ENCODE results near the gene AP1G2.

Gene AP1G2

DNA sequence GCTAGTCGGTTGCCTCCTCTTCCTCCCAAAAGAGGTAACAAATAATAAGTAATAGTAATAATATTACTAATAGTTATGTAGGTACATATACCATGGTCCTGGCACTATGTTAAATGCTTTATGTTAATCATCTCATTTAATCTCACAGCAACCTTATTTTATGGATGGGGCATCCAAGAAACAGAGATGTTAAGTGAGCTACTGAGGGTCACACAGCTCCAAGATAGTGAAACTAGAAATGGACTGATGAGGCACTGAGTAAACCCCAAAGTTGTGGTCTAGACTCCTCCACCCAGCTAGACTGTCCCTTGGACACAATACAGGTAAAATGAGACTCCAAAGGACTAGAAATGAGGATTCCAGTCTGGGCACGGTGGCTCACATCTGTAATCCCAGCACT lies 31.1 kb downstream of the AP1G2 start:
- no peak for FAIRE-seq

- FAIRE-seq: no peak
Measured at GRCh38 chr14:23535943-23536342, 31.6 kb downstream of the AP1G2 start.

GRCh38 chr14:23533652-23534435 lies 33.7 kb downstream of the AP1G2 start:
- FAIRE-seq: no peak

DNA sequence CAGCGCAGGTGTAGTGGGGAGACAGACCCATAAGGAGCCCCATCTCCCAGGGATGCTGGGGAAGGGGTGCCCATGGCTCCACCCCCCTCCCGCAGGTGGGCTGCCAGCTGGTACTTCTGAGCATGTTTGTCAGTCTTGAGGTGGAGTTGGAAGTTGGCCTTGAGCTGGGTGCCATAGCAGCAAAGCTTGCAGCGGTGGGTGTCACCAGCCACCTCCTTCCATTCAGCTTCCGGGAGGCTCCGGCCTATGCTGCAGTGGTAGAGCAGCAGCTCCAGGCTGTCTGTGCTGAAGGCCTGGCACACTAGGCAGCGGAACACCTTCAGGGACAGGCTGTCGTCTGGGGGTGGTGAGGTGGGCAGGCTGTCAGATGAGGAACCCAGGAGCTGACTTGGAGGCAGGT lies 34.9 kb downstream of the AP1G2 start:
- FAIRE-seq: no peak

GRCh38 chr14:23531391-23531790 lies 36.2 kb downstream of the AP1G2 start:
- no peak for FAIRE-seq

DNA sequence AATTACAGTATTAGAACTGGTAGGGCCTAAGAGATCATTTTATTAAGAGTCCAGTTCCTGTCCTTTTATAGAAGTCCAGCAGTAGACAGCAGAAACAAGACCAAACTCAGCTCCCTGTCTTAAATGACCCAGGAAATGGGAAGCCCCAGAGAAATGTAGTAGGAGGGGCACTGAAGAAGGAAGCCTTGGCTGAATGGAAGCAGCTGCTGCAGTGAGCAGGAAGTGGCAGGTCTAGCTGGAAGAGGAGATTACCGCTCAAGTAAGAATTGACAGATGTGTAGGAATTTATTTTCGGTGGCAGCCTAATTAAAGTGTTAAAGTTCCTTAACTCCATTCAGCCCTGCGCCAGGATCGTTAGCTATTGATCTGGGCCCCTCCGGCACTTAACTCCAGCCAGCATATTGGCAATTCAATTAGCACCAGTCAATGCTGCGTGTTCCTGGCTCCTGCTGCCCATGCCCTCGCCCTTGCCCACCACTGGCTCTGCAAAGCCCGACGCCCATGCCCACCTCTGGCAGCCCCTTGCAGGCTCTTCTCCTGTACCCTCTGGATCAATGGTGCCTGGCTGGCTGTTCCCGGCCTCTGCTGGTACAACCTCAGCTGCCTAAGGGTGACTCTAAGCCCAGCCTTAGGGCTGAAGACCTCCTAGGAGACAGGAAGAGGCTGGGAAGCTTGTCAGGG lies 37.1 kb downstream of the AP1G2 start:
- no peak for FAIRE-seq

DNA sequence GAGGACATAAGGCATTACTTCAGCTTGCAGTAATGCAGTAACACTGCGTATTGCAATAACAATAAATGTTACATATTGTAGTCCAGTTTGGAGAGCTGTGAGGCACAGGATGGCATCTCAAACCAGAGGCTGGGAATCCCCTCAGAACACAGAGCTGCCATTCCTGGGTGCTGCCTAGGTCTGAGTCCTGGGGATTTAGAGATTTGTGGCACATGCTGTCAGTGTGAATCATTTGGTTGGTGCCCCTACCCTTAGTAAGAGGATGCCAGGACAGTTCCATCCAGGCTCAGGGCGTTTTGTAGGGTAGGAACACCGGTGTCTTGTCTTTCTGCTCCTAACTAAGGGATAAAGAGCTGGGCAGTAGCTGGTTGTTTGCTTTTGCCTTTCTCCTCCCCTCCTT lies 38.6 kb downstream of the AP1G2 start:
- FAIRE-seq: no peak

GRCh38 chr14:23528555-23528954 lies 39.0 kb downstream of the AP1G2 start:
- FAIRE-seq: no peak

GRCh38 chr14:23525611-23526010 lies 42.0 kb downstream of the AP1G2 start:
- no peak for FAIRE-seq

DNA sequence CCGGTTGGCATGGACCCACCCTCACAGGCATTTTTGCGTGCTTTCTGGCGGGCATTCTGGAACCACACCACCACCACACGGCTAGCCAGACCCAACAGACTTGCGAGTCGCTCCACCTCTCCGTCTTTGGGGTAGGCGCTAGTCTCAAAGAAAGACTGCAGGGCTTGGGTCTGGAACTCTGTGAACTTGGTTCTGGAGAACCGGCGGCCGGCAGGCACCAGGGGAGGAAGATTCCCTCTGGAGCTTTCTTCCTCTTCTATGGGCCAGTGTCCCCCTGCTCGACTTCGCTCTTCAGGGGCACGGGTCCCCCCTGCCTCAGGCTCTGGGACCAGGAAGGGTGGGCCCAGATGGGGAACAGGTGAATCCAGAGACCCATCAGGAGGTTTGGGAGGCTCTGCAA lies 42.6 kb downstream of the AP1G2 start:
- no peak for FAIRE-seq

- no peak for FAIRE-seq
Measured at GRCh38 chr14:23523229-23524016, 44.2 kb downstream of the AP1G2 start.

- no peak for FAIRE-seq
Measured at GRCh38 chr14:23522643-23523198, 44.9 kb downstream of the AP1G2 start.

DNA sequence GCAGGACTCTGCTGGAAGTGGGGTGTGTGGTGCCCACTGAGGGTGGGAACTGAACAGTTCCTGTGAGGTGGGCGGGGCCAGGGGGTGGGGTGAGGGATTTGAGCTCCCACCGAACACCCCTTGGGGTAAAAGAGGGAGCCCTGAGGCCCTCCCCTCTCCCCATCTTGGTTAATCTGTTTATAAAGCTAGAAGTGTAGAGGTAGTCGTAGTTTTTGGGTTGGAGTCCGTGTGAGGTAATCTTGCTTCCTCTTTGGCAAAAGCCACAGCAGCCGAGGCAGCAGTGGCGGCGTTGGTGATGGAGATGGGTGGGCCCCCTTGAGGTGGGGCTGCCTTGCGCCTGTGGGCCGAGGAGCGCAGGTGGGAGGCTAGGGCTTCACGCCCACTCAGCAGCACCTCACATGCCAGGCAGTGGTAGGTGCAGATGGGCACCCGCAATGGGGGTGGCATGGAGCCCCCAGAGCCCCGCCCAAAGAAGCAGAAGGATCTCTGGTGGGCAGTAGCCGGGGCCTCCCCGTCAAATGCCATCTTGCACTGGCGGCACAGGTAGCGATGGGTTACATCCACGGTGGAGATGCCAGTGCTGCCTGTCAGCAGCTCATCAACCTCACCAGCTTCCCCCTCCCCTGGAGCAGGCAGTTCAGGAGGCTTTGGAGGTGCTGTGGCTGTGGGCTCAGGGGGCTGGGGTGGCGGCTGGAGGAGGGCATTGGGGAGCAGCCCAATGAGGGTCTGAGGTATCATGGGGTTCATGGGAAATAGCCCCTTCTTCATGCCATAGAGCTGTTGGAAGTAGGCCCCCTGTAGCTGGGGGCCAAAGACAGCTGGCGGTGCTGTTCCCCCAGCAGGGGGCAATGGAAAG lies 45.6 kb downstream of the AP1G2 start:
- FAIRE-seq: no peak

DNA sequence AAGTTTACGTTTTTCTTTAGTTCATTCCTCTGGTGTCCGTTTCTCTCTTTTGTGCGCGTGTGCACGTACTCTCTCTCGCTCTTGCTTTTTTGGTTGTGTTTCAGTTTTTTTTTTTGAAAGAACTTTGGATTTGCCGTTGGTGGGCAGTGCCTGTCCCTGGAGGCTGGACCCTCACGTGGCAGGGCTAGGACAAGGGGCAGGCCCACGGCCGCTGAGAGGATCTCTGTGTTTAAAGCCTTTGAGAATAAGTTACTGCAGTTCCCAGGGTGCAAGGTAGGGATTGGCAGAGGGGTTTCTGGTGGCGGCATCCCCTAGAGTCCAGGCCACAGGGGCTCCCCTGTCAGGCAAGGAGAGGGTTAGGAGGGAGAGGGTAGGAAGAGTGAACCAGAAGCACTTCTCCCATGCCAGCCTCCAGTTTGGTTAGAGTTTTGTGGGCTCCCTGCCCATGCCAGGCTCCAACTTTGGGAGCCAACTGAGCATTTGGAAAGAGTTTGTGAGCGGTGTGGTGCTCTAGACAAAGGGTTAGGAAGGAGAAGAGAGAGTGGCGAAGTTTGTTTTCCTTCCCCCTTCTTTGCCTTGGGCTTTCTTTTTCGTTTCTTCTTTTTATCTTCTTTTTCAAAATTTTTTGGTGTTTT lies 46.6 kb downstream of the AP1G2 start:
- FAIRE-seq: no peak

GRCh38 chr14:23518709-23519108 lies 48.9 kb downstream of the AP1G2 start:
- no peak for FAIRE-seq

DNA sequence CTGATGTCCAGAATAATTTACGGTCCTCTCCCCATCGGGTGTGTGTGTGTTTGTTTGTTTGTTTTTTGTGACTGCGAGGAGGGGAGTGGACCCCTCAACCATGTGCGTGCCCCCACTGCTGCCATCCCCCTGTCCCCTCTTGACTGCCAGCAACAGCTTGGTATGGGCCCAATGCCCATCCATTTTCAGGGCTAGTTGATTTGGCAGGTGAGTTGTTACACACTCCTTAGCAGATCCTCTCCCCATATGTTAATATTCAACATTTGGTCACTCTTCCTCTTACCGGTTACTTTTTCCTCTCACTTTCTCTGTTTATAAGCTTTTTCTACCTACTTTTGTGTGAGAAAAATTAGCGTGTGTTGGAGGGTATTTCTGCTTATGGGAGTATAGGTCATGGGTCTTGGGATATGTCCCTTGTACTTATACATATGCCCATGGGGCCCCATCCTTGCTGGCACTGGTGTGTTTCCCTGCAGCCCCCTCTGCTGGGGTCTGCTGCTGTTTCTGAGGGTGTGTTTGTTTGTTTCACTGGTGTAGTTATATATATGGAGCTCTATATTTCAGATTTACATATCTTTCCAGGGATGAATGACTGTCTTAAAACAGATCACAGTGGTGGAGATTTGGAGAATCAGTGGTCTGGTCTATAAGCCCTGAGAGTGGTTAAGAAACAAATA lies 49.8 kb downstream of the AP1G2 start:
- no peak for FAIRE-seq

GRCh38 chr14:23514644-23514957 lies 53.0 kb downstream of the AP1G2 start:
- no peak for FAIRE-seq

GRCh38 chr14:23513818-23514643 lies 53.6 kb downstream of the AP1G2 start:
- no peak for FAIRE-seq

- no peak for FAIRE-seq
Measured at GRCh38 chr14:23513005-23513817, 54.4 kb downstream of the AP1G2 start.

GRCh38 chr14:23512156-23512555 lies 55.4 kb downstream of the AP1G2 start:
- FAIRE-seq: no peak
